Kidney epithelial cell (primary cell): ENCODE measurements around the gene REXO5. TPM values are rescaled to one million over a fixed set of nuclear protein-coding genes. Genes with fewer than 3 reads are reported as not detected.

Source experiments
- DNase-seq: peaks from one replicate; pipeline ENCODE4 v3.0.0-alpha.2; 2010; ENCODE audit warnings: low read depth
- H3K27me3 ChIP-seq: 2 replicates; pipeline ENCODE4 v1.6.0; 2011; ENCODE audit warnings: low read length; ENCODE audit not compliant: control insufficient read depth, insufficient read depth
- H3K36me3 ChIP-seq: 2 replicates; pipeline ENCODE4 v1.5.1; 2011; ENCODE audit warnings: low read length; ENCODE audit not compliant: control insufficient read depth, insufficient read depth
- H3K4me3 ChIP-seq: 2 replicates; pipeline ENCODE4 v1.5.1; 2011; ENCODE audit warnings: low read depth, mild to moderate bottlenecking, control low read depth, low read length
- CTCF ChIP-seq: IDR thresholded peaks from 2 replicates; pipeline ENCODE4 v1.5.1; 2011; ENCODE audit warnings: mild to moderate bottlenecking, moderate library complexity, low read length, control low read depth, inconsistent platforms; ENCODE audit not compliant: insufficient read depth, poor library complexity, severe bottlenecking
- total RNA-seq: library from RNA; depleted of rRNA; stranded (reverse); fragments of >200 nt; gene quantifications from 2 replicates; pipeline ENCODE4 v1.2.3, GENCODE V29; 2015

Gene REXO5
- total RNA-seq, 1 donor from 2014 or later: 2.7 TPM

- Histone ChIP-seq H3K27me3 (no peaks in the 10 kb centered on the region), H3K36me3 (no peaks in the 10 kb centered on the region), H3K4me3 (no peak overlapping the region)
- TF ChIP-seq CTCF: no peak
- no peak for DNase-seq
These were observed 61.3 kb downstream of the REXO5 start for GRCh38 chr16:20867585-20867984.

GRCh38 chr16:20868890-20869289 lies 62.6 kb downstream of the REXO5 start:
- H3K36me3 ChIP-seq: no peaks in the 10 kb centered on the region
- no peak for DNase-seq
- no peak overlapping the region for H3K4me3 ChIP-seq
- H3K27me3 ChIP-seq: no peaks in the 10 kb centered on the region
- TF ChIP-seq CTCF: no peak

GRCh38 chr16:20870122-20870820 lies 63.9 kb downstream of the REXO5 start:
- H3K27me3 ChIP-seq: no peaks in the 10 kb centered on the region
- H3K4me3 ChIP-seq: no peak overlapping the region
- H3K36me3 ChIP-seq: no peaks in the 10 kb centered on the region
- DNase-seq: no peak
- TF ChIP-seq CTCF: no peak

GRCh38 chr16:20871258-20871657 lies 64.9 kb downstream of the REXO5 start:
- no peak for DNase-seq
- H3K4me3 ChIP-seq: no peak overlapping the region
- H3K27me3 ChIP-seq: no peaks in the 10 kb centered on the region
- no peak for TF ChIP-seq CTCF
- no peaks in the 10 kb centered on the region for H3K36me3 ChIP-seq

- no peaks in the 10 kb centered on the region for H3K27me3 ChIP-seq
- TF ChIP-seq CTCF: no peak
- no peaks in the 10 kb centered on the region for H3K36me3 ChIP-seq
- DNase-seq: no peak
- H3K4me3 ChIP-seq: no peak overlapping the region
These were observed 65.9 kb downstream of the REXO5 start for GRCh38 chr16:20871941-20872815.
